NCI-H2029 treated with DMSO at 0.1 percent for 48 hours (cell line): ENCODE results near the gene IRF7.
"Not testable (repeated sequence)": the region's sequence is repeated elsewhere in the genome, so short reads cannot be mapped to it uniquely, and the experiment has no call there.

Experiments used
- DNase-seq: peaks from one replicate; lab custom pipeline; 2025; lab: John Stamatoyannopoulos, UW

The IRF7 gene

DNA sequence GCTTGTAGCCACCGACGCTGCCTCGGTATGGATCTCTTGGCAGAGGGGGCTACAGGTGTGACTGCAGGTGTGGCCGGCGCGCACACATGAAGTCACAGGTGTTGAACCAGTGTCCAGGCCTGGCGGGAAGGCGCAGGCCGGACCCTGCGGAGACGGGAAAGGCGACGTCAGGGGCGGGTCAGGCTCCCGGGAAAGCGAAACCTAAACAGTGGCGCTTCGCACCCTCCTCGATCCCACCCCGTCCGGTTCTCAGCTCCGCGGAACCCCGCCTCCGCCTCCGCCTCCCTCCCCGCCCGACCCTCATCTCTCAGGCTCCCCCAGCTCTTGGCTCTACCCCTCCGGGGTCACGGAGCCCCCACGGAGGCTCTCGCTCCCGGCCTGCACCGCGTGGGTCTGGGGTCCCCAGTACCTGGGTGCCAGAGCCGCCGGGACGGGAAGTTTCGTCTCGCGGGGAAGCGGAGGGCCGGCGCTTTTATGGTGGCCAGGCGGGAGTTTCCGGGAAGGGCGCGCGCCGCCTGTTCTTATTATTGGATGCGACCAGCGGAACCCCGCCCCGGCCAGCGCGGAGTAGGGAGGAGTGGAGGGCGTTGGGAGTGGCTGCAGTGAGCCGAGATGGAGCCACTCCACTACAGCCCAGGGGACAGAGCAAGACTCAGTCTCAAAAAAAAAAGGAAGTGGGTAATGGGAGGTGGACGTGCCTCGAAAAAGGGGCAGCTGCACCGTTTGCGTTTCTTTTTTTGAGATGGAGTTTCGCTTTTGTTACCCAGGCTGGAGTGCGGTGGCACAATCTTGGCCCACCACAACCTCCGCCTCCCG is at the start of gene IRF7:
Gene IRF7, minus strand, starts transcription at position 447 of the 816 bp plus-strand sequence. CDS start 586 bp downstream, outside the sequence.
- peak; percentile 72 for DNase-seq

- no peak for DNase-seq
These were observed 49.4 kb upstream of the IRF7 start for GRCh38 chr11:665062-665703.

- DNase-seq: peak; percentile 1
These were observed 47.0 kb upstream of the IRF7 start for GRCh38 chr11:662689-663274.

GRCh38 chr11:660681-661444 is 45.1 kb upstream of the IRF7 start:
- DNase-seq: no peak

DNA sequence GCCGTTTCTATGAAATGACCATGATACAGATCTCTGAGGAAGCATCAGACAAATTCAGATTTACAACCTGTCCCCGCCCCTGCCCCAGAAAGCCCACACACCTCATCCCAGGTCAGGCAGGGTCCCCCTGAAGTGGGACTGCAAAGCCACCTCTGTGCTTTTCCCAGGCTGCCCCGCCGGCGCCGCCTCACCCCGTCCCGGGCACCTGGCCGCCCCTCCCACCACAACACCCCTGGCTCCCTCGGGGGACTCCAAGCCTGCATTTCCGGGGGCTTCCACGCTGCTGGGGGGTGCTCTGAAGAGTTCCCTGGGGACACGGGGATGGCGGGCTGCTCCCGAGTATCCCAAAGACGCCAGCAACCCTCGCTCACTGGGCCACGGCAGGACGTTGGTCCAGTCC is 44.5 kb upstream of the IRF7 start:
- DNase-seq: no peak

GRCh38 chr11:659532-660085 is 43.9 kb upstream of the IRF7 start:
- no peak for DNase-seq

DNA sequence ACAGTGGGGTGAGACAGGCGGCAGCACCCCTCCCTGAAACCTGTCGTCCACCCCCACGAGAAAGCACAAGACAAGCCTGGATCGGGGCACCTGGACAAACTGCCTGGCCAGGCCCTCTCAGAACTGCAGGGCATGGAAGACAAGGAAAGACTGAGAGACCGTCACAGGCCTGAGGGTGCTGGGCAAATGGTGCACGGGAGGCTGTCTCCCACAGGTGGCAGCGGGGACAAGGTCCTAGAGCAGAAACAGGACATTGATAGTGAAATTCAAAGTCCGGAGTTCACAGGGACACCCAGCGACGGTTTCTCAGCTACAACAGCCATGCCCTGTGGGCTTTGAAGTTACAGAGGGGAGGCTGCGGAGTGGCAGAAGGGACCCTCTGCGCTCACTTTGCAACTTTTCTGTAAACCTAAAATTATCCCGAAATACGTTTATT is 42.0 kb upstream of the IRF7 start:
- no peak for DNase-seq

DNA sequence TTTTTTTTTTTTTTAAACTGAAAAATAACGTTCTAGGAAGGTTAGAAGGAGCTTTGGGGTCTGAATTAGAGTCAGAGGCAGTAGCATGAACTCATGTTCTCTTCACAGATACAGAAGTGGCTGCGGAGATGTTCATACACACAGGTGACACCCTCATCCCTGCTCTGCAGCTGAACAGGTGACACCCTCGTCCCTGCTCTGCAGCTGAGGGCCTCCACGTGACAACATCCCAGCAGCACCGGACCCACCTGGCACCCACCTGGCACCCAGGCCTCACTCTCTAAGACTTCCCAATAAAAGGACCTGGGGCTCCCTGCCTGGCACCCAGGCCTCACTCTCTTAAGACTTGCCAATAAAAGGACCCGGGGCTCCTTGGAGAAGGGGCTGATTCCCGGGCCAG is 41.1 kb upstream of the IRF7 start:
- no peak for DNase-seq

DNA sequence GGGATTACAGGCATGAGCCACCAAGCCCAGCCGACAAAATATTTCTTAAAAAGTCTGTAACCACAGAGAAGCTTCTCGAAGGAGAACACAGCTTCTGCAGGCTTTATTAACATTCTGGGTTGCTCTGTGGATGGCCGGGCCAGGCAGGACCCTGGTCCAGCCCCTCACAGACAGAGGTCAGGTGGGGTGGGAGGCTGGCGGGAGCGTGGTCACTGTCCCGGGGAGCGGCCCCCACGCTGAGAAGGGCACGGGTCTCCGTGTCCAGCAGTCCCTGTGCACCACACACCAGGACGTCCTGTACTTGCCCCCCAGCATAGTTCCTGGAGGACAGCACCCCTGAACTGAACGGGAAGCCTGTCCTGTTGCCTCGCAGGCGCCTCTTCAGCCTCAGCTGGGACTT is 40.7 kb upstream of the IRF7 start:
- DNase-seq: no peak

- DNase-seq: no peak
These were observed 39.4 kb upstream of the IRF7 start for GRCh38 chr11:655036-655726.

- not testable (repeated sequence) for DNase-seq
These were observed 38.7 kb upstream of the IRF7 start for GRCh38 chr11:654444-654843.

DNA sequence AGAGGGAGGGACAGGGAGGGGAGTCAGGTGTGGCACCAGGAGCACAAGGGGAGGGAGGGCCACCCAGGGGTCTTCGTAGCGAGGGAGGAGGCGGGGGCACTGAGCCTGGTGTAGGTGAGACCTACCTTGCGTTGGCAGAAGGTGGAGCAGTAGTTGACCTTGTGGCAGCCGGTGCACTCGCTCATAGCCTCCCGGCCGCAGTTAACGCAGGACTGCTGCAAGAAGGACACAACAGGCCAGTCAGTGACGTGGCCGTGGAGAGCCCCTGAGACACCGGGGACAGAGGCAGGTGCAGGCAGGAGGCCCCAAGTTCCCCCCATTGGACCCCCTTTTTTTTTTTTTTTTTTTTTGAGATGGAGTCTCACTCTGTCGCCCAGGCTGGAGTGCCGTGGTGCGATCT is 38.1 kb upstream of the IRF7 start:
- DNase-seq: no peak

DNA sequence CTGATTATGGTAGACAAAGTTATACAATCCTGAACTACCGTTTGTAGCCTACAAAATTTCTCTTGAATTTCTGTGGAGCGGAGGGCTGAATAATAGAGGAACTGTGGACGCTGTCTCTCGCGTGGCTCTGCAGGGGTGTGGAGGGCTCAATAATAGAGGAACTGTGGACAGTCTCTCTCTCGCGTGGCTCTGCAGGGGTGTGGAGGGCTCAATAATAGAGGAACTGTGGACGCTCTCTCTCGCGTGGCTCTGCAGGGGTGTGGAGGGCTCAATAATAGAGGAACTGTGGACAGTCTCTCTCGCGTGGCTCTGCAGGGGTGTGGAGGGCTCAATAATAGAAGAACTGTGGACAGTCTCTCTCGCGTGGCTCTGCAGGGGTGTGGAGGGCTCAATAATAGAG is 37.4 kb upstream of the IRF7 start:
- not testable (repeated sequence) for DNase-seq

GRCh38 chr11:650482-650881 is 34.7 kb upstream of the IRF7 start:
- DNase-seq: no peak

DNA sequence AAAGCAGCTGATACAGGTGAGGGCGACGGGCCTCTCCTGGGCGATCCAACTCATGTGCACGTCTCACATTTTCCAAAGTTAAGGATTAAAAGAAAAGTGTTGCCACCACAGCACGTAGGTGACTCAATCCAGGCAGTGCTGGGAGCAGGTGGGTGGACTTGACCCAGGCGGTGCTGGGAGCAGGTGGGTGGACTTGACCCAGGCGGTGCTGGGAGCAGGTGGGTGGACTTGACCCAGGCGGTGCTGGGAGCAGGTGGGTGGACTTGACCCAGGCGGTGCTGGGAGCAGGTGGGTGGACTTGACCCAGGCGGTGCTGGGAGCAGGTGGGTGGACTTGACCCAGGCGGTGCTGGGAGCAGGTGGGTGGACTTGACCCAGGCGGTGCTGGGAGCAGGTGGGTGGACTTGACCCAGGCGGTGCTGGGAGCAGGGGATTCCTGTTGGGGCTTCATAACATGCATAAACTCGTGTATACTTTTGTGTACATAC is 32.0 kb upstream of the IRF7 start:
- not testable (repeated sequence) for DNase-seq

DNA sequence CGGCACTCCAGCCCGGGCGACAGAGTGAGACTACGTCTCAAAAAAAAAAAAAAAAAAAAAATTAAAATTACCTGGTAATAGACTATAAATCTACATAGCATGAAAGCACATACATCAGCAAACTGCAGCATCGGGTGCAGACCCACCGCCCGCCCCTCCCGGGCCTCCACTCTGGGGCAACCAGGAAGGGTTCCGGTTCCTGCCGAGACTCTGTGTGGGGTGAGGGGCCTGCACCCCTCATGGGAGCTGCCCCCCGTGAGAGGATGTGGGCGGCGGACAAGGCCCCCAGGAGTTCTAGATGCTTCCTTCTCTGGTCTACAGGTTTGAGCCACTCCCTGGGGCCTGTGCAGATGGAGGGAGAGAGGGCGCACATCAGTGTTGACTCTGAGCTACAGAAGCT is 30.5 kb upstream of the IRF7 start:
- DNase-seq: no peak

DNA sequence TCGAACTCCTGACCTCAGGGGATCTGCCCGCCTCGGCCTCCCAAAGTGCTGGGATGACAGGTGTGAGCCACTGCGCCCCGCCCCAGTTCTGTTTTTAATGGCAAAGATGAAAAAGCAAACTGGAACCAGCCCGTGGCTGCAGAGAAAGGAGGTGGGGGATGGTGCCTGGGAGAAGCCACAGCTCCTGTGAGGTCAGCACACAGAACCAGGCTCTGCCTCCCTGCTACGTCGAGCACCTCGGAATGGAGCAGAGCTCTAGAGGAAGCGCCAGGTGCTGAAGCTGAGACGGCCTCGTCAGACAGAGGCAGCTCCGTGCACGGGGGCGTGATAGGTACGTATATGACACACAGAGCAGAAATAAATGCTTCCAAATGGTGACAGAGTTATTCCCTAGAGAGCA is 29.8 kb upstream of the IRF7 start:
- no peak for DNase-seq

GRCh38 chr11:643849-644738 is 28.3 kb upstream of the IRF7 start:
- no peak for DNase-seq

DNA sequence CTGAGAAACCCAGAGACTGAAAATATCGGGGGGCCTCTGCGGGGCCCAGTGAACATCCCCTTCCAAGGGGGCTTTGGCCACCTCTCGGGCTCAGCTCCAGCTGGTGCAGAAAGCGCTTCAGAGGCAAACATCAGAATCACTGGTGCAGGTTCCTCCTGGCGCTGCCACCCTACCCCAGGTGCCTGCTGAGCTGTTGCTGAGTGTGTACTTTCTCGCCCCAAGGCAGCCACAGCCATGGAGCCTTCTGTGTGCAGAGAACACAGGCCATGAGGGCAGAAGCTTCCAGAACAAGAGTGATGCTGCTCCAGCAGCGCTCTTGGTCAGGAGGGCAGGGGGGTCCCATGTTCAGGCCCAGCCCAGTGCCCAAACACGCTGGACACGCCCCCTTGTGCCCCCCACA is 27.6 kb upstream of the IRF7 start:
- DNase-seq: no peak

- no peak for DNase-seq
These were observed 26.1 kb upstream of the IRF7 start for GRCh38 chr11:641806-642370.
